ENCODE data around the gene HSD11B2. TPM values are rescaled to one million over a fixed set of nuclear protein-coding genes. Genes with fewer than 3 reads are reported as not detected.

HSD11B2 gene
- total RNA-seq, 1 experiment from 2014 or later, result 33.5 TPM

DNA sequence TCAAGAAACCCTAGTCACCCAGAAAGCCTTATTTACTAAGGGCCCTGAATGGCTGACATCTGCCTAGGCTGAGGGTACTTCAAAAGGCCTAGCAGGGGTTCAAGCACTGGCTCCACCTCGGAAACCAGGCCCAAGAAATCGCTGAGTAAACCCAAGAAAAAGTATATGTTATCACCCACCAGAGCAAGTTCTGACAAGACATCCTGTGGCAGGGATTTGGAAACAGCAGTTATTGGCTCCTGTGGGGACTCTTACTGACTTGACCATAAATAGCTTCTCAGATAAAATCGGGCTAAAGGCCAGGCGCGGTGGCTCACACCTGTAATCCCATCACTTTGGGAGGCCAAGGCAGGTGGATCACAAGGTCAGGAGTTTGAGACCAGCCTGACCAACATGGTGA is 37.8 kb downstream of the HSD11B2 start:
- Histone ChIP-seq H2BK12ac (ENCODE audit: insufficient read length, low read depth, low read length) (no peak overlapping the region), H4K5ac (ENCODE audit: insufficient read length, low read depth, low read length) (no peak overlapping the region), H3K79me2 (ENCODE audit: insufficient read depth, low read length) (no peaks in the 10 kb centered on the region), H2BK5ac (ENCODE audit: insufficient read length, low read length) (no peak overlapping the region), H3K79me1 (ENCODE audit: insufficient read depth, low read depth, low read length, poor library complexity, severe bottlenecking) (no peaks in the 10 kb centered on the region), H3K23ac (ENCODE audit: insufficient read length, low read depth, low read length) (no peak overlapping the region), H3K27ac (ENCODE audit: insufficient read length, low read depth, low read length) (no peak overlapping the region), H2BK120ac (ENCODE audit: low read depth, low read length, poor library complexity, severe bottlenecking) (no peak overlapping the region), H4K20me1 (ENCODE audit: control insufficient read depth, insufficient read depth, insufficient read length) (no peaks in the 10 kb centered on the region), H2AK5ac (ENCODE audit: insufficient read length, low read length) (no peak overlapping the region), H4K91ac (ENCODE audit: insufficient read length, low read depth, low read length) (no peak overlapping the region), H2BK15ac (ENCODE audit: low read depth, low read length) (no peak overlapping the region), H2BK20ac (ENCODE audit: low read depth, low read length, poor library complexity, severe bottlenecking) (no peak overlapping the region), H4K8ac (replicated peaks; ENCODE audit: insufficient read length, low read depth, low read length) (no peak overlapping the region), H3K4me1 (ENCODE audit: insufficient read depth, low read length) (no peaks in the 10 kb centered on the region), H3K27me3 (ENCODE audit: insufficient read depth, low read length) (no peaks in the 10 kb centered on the region), H2AFZ (ENCODE audit: low read length) (no peak overlapping the region), H3K14ac (ENCODE audit: insufficient read depth, low read length) (no peak overlapping the region), H3K18ac (ENCODE audit: insufficient read length, low read depth, low read length) (no peak overlapping the region), H3K4me2 (ENCODE audit: insufficient read depth, insufficient read length, low read length) (no peak overlapping the region), H3K4ac (ENCODE audit: low read depth, low read length) (no peak overlapping the region), H3K9me3 (ENCODE audit: control insufficient read depth, low read depth, low read length) (no peaks in the 10 kb centered on the region), H3K23me2 (ENCODE audit: insufficient read length, low read depth, low read length, poor library complexity, severe bottlenecking) (no peaks in the 10 kb centered on the region), H3T11ph (ENCODE audit: low read length) (no peak overlapping the region), H3K9ac (ENCODE audit: extremely low read depth, insufficient read length, low read length) (no peak overlapping the region), H3K56ac (ENCODE audit: insufficient read length, low read depth, low read length) (no peak overlapping the region)
- Mint-ChIP-seq H3K4me3 (no peak overlapping the region), H3K4me1 (peaks cover 4% of the 10 kb centered on the region in 2 experiments), H3K9me3 (no peaks in the 10 kb centered on the region), H3K36me3 (ENCODE audit: insufficient read depth in 1 of 3, low read depth in 3 of 3) (no peaks in the 10 kb centered on the region), H3K27ac (no peak overlapping the region), H3K27me3 (ENCODE audit: low read depth) (no peaks in the 10 kb centered on the region)
- TF ChIP-seq, protein P1, sequence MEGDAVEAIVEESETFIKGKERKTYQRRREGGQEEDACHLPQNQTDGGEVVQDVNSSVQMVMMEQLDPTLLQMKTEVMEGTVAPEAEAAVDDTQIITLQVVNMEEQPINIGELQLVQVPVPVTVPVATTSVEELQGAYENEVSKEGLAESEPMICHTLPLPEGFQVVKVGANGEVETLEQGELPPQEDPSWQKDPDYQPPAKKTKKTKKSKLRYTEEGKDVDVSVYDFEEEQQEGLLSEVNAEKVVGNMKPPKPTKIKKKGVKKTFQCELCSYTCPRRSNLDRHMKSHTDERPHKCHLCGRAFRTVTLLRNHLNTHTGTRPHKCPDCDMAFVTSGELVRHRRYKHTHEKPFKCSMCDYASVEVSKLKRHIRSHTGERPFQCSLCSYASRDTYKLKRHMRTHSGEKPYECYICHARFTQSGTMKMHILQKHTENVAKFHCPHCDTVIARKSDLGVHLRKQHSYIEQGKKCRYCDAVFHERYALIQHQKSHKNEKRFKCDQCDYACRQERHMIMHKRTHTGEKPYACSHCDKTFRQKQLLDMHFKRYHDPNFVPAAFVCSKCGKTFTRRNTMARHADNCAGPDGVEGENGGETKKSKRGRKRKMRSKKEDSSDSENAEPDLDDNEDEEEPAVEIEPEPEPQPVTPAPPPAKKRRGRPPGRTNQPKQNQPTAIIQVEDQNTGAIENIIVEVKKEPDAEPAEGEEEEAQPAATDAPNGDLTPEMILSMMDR (conservative IDR thresholded peaks at IDR 0.05), result no peak
- no CpG with 5 or more reads among the region's 5 CpGs for WGBS (ENCODE audit: extremely low coverage, insufficient read length, low lambda C conversion rate)
- DNase-seq, result no peak

All from H9 (cell line).